Nucleus accumbens (tissue), 56 donors: Measurements from ENCODE around the gene PASK.

Experiments used
- DNase-seq, 56 donors: peaks; one replicate each; lab custom pipeline; 2025; lab: John Stamatoyannopoulos, UW

PASK gene

GRCh38 chr2:241088791-241089732 is 60.2 kb downstream of the PASK start:
- DNase-seq: no peak

GRCh38 chr2:241088376-241088775 is 60.9 kb downstream of the PASK start:
- DNase-seq: no peak

GRCh38 chr2:241087420-241088268 is 61.6 kb downstream of the PASK start:
- DNase-seq: no peak

DNA sequence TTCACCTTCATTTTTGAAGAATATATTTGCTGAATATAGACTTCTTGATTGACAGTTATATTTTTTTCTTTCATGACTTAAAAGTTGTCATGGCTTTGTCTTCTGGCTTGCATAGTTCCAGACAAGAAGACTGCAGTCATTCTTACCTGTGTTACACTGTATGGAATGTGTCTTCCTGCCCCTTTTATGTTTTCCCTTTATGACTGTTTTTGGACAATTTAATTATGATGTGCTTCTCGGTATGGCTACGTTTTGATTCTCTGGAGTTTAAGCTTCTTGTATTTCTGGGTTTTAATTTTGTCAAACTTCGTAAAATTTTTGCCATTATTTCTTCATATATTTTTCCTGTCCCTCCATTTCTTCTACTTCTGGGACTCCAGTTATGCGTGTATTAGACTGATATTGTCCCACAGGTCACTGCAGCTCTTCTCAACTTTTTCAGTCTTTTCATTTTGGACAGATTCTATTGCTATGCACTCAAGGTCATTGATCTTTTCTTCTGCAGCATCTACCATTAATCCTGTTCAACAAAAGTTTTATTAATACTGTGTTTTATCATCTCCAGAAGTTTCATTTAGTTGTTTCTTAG is 64.3 kb downstream of the PASK start:
- DNase-seq: no peak

- DNase-seq: no peak
Measured at GRCh38 chr2:241083091-241083415, 66.2 kb downstream of the PASK start.

- DNase-seq: no peak
Measured at GRCh38 chr2:241082341-241083090, 66.8 kb downstream of the PASK start.

DNA sequence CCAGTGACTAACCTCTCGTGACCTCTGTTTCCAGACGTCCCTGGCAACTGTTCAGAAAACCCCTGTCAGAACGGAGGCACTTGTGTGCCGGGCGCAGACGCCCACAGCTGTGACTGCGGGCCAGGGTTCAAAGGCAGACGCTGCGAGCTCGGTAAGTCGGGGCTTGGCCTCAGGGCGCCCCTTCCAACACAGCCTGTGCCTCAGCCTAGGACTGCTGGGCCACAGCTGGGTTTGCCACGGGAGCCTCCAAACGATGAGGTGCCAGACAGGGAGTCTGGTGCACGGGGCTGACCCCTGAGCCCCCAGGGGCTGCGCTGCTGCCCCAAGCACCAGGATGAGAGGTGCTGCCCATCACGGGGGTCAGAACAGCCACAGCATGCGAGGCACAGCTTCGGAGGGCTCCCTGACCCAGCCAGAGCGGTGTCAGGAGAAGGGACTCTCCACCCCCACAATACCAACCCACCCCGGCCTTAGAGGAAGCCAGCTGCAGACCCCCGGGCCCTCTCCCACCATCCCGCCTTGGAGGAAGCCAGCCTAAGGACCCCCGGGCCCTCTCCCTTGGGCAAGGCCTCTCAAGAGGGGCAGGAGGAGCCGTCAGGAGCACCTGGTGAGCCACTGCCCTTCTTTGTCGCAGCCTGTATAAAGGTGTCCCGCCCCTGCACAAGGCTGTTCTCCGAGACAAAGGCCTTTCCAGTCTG is 67.5 kb downstream of the PASK start:
- DNase-seq: no peak

DNA sequence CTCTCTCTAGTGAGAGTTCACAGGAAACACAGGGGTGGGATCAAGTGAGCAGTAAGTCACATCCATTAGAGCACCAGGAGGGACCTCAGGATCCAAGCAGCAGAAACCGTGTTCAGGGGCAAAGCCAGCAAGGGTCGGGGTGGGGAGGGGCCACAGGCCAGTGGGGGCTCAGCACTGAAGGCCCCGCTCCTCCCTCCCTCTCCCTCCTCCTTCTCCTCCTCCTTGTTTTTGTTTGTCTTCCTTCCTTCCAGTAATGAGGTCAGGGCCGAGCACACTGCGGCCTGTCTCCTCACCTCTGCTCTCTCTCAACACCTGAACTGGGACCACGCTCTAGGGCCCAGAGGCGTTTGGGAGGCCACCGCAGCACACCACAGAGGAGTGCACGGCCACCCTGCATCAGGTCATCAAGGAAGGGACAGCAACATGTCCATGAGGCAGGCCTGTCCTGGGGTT is 68.1 kb downstream of the PASK start:
- no peak for DNase-seq

GRCh38 chr2:241080405-241081189 is 68.7 kb downstream of the PASK start:
- no peak for DNase-seq

DNA sequence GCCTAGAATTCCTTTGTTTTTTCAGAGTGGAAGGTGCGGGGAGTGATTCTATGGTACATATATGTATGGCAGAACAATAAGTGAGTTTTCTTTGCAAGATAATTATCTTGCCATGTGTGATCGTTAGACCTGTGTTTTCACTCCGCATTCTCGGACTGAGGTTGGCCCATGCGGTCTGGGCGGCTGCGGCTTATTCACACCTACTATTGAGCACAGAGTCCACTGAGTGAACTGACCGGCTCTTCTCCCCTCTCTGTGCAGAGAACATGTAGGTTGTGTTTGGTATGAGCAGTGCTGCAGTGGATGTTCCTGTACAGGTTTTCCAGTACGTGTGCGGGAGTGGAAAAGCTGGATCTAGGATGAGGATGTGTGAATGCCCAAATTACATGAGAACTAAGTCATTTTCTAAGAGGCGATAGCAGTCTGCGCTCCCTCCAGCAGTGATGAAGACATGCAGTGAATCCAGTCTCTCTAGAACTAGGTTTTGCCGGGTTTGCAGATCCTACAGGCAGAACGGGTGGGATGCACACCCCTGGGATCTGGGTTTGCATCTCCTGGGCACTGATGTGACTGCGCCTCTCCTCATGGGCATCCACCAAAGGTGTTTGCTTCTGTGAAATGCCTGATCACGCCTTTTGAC is 74.3 kb downstream of the PASK start:
- DNase-seq: no peak

GRCh38 chr2:241074065-241074818 is 75.0 kb downstream of the PASK start:
- no peak for DNase-seq

DNA sequence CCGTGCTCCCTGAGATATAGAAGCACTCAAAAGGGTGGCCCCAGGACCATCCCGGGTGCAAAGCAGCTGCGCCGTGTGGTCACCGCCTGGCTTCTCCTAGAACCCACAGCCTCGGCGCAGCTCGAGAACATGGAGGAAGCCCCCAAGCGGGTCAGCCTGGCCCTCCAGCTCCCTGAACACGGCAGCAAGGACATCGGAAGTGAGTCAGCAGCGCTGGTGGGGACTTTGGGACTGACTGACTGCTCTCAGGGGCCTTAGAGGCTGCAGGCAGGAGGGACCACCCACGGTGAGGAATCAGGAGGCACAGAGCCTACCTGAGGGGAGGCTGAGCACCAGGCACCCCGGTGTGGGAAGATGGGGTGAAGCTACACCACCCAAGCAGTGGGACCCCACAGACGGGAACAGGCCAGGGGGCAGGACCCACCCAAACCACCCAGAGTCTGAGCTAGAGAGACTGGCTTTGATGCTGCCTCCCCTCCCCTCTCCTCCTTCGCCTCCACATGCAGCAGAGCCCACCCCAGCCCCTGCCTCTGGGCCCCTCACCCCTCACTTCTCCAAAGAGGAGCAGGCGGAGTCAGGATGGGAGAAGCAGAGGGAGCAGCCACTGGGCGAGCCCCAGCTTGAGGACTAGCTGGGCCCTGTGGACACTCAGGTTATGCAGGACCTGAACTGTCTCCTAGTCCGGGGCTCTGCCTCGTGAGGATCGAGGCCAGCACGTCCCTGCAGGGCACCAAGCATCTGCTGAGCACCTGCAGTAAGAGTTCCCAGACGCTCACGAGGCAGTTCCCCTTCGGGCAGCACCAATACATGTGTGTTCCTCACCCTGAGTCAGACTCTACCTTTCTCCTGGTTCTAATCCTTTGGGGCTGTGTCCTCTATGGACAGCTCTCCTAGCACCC is 75.9 kb downstream of the PASK start:
- no peak for DNase-seq

- no peak for DNase-seq
Measured at GRCh38 chr2:241072553-241073165, 76.6 kb downstream of the PASK start.

DNA sequence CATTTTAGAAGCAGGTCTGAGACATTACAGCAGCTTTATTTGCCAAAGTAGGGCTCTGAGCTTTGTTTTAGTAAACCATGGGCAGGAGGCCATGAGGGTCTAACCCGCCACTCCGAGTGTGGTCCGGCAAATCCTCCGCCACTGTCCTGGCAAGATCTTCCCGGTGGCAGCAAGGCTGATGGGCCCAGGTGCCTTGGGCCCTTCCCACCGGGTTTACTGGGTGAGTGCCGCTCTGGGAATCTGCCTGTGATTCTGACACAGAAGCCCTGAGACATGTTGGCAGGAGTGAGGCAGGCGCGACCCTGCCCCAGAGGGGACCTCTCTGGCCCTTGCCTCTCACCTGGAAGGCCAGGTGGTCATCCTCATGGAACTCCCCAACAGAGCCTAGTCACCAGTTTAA is 77.1 kb downstream of the PASK start:
- no peak for DNase-seq

DNA sequence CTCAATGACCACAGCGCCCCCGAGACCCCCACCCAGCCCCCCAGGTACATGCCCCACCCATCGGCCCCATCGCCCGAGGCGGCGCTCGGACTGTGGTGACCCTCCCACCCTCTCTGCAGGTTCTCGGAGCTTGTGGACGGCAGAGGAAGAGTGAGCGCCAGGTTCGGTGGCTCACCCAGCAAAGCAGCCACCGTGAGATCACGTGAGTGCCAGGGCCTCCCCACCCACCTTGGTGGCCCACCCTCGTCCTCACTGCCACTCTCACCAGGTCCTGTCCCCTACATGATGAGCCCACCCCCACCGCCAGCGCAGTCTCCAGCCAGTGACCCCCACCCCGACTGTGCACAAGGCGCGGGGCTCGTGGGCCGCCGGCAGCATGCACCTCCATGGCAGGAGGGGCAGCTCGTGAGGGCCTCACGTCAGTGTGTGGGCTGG is 77.6 kb downstream of the PASK start:
- DNase-seq: no peak
